ENCODE measurements around the gene EPHB1.
"Not testable (repeated sequence)": the region's sequence is repeated elsewhere in the genome, so short reads cannot be mapped to it uniquely, and the experiment has no call there.

Gene EPHB1

GRCh38 chr3:135050536-135050935 is 255.5 kb downstream of the EPHB1 start:
- DNase-seq (ENCODE audit: low read depth), result no peak

DNA sequence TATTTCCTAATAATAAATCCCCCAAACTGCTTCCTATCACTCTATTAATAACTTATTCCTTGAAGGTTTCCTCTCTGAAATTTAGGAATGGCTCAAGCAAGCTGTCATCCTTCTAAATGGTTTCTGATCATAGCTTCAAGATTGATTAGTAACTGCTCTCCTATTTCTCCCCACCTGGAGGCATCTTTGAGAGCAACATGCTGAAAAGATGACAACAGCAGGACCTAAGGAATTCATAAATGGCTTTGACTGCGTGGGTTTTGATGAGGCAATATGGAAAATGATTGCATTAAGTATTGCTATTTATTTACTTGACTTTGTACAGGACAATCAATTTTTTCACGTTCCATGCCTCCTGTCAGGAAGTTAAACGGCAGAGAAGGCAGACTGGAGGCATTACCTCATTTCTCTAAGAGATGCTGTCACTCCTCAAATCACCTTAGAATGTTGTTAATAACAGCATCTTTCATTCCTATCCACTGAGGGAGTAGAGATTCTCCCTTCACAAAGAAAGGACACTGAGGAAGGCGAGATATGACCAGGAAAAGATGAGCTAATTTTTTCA is 256.4 kb downstream of the EPHB1 start:
- DNase-seq (ENCODE audit: low read depth), result no peak

- DNase-seq (ENCODE audit: low read depth), result no peak
Measured at GRCh38 chr3:135055449-135055848, 260.4 kb downstream of the EPHB1 start.

GRCh38 chr3:135056084-135056730 is 261.1 kb downstream of the EPHB1 start:
- no peak for DNase-seq (ENCODE audit: low read depth)

DNA sequence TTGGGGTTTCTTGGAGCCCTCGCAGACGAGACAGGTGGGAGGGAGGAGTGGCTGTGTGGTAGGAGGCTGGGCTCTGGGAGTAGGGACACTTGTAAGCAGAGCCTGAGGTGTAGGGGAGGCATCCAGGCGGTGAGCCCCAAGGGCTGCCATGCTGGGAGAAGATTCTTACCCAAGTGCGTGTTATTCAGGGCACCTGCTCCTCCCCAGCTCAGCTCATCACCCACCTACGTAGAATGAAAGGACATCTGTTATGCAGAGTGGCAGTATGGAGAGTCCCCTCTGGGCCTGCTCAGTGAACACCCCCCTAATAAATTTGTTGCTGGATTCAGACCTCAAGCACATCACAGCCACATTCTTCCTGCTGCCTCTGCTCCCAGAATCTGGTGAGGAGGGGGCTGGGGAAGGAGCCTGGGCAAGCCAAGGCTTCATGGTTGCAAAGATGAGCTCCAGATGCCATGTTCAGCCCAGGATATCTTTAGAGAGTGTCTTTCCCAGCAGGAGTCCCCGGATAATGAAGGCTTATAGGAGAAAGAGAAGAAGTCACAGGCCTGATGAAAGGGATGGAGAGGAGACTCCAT is 261.8 kb downstream of the EPHB1 start:
- no peak for DNase-seq (ENCODE audit: low read depth)

DNA sequence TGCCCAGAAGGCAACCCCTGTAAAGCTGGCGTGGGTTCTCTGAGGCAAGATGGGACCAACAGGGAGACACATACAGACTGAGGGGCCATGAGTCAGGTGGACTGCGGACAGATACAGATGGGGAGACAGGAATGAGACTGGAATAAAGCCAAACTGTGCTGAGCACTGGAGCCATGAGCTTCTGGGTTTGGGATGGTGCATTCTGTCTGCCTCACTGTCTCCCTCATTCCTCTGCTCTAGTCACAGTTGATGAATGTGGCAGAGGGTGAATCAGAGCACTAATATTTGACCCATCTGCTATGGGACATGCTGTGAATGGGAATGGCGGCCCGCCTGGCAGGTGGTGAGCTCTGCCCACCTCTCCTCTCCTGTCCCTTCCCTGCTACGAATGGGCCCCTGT is 262.9 kb downstream of the EPHB1 start:
- no peak for DNase-seq (ENCODE audit: low read depth)

- no peak for DNase-seq (ENCODE audit: low read depth)
Measured at GRCh38 chr3:135059580-135059979, 264.5 kb downstream of the EPHB1 start.

DNA sequence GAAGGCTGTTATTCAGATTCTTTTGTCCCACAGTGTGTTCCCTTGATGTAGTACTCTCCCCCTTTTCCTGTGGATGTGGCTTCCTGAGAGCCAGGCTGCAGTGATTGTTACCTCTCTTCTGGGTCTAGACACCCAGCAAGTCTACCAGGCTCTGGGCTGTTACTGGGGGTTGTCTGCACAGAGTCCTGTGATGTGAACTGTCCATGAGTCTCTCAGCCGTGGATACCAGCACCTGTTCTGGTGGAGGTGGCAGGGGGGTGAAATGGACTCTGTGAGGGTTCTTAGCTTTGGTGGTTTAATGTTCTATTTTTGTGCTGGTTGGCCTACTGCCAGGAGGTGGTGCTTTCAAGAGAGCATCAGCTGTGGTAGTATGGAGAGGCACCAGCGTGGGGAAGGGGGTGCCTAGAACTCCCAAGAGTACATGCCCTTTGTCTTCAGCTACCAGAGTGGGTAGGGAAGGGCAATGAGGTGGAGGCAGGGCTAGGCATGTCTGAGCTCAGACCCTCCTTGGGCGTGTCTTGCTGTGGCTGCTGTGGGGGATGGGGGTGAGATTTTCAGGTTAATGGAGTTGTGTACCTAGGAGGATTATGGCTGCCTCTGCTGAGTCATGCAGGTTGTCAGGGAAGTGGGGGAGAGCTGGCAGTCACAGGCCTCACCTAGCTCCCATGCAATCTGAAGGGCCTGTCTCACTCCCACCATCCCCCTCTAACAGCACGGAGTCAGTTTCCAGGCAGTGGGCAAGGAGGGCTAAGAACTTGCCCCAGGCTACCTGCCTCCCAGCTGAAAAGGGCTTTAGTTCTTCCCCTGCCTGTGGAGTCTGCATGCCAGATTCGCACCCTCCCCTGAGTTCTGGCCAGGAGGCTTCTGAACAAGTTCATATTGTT is 272.0 kb downstream of the EPHB1 start:
- not testable (repeated sequence) for DNase-seq (ENCODE audit: low read depth)

GRCh38 chr3:135068011-135068410 is 273.0 kb downstream of the EPHB1 start:
- no peak for DNase-seq (ENCODE audit: low read depth)

DNA sequence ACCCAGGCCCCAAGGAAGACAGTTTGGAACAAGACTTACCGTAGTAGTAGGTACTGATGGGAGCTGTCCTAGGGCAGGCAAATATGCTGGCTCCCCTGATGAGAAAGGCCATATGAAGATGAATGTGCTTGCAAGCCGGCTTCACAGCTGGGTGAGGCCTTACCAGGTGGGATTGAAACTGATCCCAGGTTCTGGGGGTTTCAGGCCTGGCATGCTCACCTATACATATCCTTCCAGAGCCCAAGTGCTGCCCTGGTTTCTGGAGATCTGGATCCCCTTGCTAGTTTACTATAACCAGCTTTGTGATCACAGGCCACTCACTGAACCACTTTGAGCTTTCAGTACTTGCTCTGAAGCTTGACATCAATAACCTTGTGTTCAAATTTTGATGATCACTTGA is 274.3 kb downstream of the EPHB1 start:
- DNase-seq (ENCODE audit: low read depth), result no peak

- DNase-seq (ENCODE audit: low read depth), result no peak
Measured at GRCh38 chr3:135071483-135071882, 276.4 kb downstream of the EPHB1 start.

DNA sequence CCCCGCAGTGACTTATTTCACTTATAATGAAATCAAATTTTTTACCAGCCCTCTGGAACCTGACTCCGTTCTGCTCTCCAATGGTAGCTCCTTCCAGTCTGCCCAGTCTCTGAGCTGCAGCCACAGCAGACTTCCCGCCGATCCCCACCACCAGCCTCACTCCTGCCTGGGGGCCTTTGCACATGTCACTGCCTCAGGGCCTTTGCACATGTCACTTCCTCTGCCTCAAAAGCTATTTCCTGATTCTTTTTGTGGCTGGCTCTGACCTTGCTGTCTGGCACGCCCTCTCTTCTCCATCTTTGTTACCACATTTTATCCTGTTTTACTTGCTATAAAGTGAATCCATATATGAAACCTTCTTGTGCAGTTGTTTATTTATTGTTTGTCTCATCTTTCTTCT is 277.4 kb downstream of the EPHB1 start:
- DNase-seq (ENCODE audit: low read depth), result no peak

DNA sequence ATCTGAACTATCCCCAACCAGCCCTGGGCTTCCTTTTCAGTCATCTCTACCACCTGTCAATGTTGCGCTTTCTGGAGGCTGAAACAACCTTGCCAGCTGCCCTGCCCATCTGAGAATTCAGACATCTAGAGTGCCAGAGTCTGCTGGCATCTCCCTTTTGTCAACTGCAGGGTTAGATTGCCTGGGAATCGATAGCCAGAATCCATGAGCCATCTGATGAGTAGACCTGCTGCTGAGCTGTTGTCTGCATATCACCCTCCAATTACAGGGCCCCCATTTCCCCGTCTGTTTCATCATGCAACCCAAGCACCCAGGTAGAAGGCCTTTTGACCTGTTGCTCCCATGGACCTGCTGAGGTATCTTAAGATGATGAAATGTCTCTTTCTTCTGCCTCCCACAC is 280.1 kb downstream of the EPHB1 start:
- DNase-seq (ENCODE audit: low read depth), result no peak

DNA sequence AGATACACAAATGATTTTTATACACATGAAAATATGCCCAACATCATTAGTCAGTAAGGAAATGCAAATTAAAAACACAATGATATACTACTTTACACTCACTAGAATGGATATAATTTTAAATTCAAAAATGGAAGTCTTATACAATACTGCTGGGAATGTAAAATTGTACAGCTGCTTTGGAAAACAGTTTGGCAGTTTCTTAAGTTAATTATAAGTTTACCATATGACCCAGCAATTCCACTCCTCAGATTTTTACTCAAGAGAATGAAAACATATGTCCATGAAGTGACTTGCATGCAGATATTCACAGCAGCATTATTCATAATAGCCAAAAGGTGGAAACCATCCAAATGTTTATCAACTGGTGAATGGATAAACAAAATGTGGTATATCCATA is 281.3 kb downstream of the EPHB1 start:
- no peak for DNase-seq (ENCODE audit: low read depth)

GRCh38 chr3:135077186-135077585 is 282.1 kb downstream of the EPHB1 start:
- no peak for DNase-seq (ENCODE audit: low read depth)

GRCh38 chr3:135078283-135078682 is 283.2 kb downstream of the EPHB1 start:
- no peak for DNase-seq (ENCODE audit: low read depth)

DNA sequence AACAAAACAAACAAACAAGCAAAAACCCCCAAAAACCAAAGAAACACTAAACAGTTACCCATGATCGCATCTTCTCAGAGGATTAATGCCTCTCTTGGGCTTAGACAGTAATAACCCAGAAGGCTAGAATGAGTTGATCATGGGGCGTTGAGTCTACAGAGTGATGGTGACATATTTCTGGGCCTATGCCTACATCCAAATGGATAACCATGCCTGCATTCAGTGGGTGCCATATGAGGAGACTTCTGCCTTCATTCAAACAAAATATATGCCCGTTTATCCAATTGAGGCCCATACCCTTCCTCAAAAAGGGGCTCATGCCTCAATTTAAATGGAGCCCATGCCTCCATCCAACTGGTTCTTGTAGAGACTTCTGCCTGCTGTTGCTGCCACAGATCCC is 284.0 kb downstream of the EPHB1 start:
- no peak for DNase-seq (ENCODE audit: low read depth)

DNA sequence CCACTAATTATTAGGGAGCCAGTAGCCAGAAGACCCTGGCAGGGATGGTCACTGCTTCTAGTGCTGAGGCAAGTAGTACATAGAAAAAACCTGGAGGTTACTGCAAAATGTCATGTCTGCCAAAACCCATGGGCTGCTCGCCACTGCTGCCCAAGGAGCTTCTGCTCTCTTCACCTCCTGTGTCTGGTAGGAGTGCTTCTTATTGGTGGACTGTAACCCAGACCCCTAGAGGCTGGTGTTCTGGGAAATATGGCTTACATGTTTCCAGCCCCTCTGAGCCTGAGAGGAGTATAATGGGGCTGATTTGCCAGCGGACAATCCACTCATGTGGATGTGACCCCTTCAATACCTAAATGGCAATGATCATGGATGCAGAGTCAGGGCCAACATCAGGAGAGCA is 286.4 kb downstream of the EPHB1 start:
- DNase-seq (ENCODE audit: low read depth), result no peak

DNA sequence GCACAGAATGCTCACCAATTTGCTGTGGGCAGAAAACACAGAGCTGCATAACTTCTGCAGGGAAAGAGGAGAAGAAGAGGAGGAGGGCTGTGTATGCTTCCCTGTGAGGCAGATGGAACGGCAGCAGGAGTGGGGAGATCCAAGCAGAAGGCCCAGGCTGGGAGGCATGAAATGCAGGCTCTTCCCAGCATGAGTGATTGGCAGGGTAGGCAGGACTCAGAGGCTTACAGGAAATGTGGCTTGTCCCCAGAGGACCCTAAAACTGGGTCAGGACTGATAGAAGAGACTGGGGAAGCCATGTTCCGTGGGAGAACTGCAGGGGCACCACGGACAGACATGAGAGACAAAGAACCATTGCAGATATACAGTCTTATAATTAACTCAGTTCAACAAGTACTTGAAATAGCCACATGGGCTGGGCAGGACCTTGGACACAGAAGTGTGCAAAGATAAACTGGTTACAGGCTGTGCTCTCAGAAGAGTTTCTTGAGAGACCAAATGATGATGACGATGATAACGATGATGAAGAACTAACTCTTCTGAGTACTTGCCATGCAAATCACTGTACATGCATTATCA is 286.9 kb downstream of the EPHB1 start:
- DNase-seq (ENCODE audit: low read depth), result no peak

GRCh38 chr3:135082706-135083105 is 287.6 kb downstream of the EPHB1 start:
- no peak for DNase-seq (ENCODE audit: low read depth)

DNA sequence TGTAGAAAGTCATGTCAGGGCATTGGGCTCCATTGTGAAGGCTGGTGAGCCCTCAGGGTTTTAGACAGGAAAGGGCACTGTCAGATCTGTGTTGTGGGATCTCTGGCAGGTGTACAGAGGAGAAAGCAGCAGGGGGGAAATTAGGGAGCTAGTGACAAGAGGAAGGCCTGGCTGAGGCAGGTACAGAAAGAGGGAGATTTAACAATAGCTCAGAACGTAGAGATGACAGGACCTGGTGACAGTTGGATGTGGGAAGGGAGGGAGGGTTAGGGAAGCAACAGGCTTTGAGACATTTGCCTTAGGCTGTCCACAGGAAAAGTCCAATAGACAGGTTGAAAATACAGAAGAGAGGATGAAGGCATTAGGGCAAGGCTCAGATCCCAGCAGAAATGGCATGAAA is 288.1 kb downstream of the EPHB1 start:
- DNase-seq (ENCODE audit: low read depth), result no peak

- DNase-seq (ENCODE audit: low read depth), result no peak
Measured at GRCh38 chr3:135083756-135084155, 288.7 kb downstream of the EPHB1 start.

Measured in T follicular helper cell (primary cell).